MG63 (cell line): ENCODE data around the gene LRRC31. TPM values are rescaled to one million over a fixed set of nuclear protein-coding genes. Genes with fewer than 3 reads are reported as not detected.

Experiments
- DNase-seq: peaks from one replicate; pipeline ENCODE4 v3.0.0-alpha.2; 2020
- H3K27me3 ChIP-seq: fragments of 250-450 bp; sonication (Bioruptor Pico); 2 replicates; pipeline ENCODE4 v1.5.1; 2020; ENCODE audit warnings: mild to moderate bottlenecking, moderate library complexity
- H3K36me3 ChIP-seq: fragments of 250-450 bp; sonication (Bioruptor Pico); 2 replicates; pipeline ENCODE4 v1.5.1; 2020; ENCODE audit warnings: mild to moderate bottlenecking, moderate library complexity
- H3K4me3 ChIP-seq: fragments of 250-450 bp; sonication (Bioruptor Pico); 2 replicates; pipeline ENCODE4 v1.5.1; 2020; ENCODE audit warnings: mild to moderate bottlenecking, moderate library complexity
- H3K9me3 ChIP-seq: fragments of 250-450 bp; sonication (Bioruptor Pico); 2 replicates; pipeline ENCODE4 v1.5.1; 2020; ENCODE audit warnings: mild to moderate bottlenecking, moderate library complexity
- total RNA-seq: library from RNA; depleted of rRNA; stranded (reverse); fragments of >200 nt; shearing (Covaris generic); gene quantifications from 2 replicates; pipeline ENCODE4 v1.2.3, GENCODE V29; 2014; ENCODE audit warnings: low replicate concordance

The LRRC31 gene
- total RNA-seq, 1 experiment from 2014 or later: not detected

DNA sequence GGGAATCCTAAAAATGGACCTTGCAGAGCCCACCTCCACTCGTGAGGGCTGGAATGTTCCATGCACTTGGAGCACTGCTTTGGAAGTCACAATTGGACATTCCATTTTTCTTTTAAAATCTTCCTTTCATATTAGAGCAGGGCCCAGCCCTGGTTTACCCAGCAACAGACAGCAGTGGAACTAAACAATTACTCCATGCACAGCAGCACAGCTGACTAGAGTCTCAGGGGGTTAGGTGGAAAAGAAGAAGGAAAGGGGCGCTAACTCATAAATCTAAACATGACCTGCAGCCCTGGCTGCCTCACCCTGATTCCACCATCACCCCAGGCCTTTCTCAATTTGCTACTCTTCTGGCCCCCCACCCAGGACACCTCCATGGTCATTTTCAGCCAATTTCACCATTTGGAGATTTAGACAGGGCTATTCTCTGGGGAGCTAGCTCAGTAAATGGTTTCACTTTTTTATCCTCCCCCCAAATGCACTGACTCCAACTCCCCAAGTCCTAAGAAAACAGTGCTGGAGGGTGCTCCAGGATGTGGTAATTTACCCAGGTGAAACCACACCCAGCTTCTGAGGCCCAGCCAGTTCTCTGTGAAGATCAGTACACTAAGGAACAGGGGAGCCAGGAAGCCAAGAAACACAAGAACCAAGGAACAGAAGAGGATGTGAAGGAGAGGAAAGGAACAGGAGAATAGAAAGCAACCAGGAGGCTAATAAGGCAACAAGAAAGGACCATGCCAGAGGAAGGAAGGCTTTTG is 1.6 kb upstream of the LRRC31 start:
- H3K9me3 ChIP-seq: no peaks in the 10 kb centered on the region
- H3K4me3 ChIP-seq: no peak overlapping the region
- no peaks in the 10 kb centered on the region; the same call in 1 of the 2 replicates for H3K27me3 ChIP-seq
- H3K36me3 ChIP-seq: no peaks in the 10 kb centered on the region
- no peak for DNase-seq

DNA sequence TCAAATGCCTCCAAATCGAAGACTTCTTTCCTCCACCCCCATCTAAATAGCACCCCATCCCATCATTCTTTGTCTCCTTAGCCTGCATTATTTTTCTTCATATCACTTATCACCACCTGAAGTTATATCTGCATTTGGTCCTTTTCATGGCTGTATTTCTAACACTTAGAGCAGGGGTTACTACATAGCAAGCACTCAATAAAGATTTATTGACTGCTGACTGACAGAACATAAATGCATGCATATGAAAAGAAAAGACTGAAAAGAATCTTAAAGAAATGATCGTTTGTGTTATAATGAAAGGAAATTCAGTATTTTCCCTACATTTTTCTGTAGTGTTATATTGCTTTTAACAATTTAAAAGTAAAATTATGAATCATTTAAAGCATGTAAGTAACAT is 1.4 kb downstream of the LRRC31 start:
- no peaks in the 10 kb centered on the region; the same call in 1 of the 2 replicates for H3K27me3 ChIP-seq
- no peak for DNase-seq
- no peaks in the 10 kb centered on the region for H3K36me3 ChIP-seq
- H3K4me3 ChIP-seq: no peak overlapping the region
- no peaks in the 10 kb centered on the region for H3K9me3 ChIP-seq

DNA sequence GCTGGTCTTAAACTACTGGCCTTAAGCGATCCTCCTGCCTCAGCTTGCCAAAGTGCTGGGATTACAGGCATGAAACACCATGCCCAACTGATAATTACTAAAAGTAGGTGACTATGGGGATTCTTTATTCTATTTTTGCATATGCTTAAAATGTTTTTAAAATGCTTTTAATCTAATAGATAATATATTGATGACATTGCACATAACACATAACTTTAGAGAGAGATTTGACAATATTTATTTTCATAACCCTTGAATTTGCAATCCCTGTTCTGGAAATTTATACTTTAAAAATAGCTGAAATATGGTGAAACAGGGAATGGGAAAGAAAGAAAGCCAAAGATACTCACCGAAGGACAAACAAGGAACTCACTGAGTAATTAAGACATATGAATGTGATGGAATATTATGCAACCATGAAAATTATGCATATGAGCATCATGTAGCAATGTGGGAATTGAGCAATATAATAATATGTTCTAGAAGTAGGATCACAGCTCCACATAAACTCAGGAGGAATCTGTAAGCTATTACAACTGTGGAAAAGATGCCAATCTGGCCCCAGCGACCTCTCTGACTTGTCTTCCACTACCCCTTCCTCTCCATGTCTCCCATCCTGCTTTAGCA is 2.0 kb downstream of the LRRC31 start:
- no peaks in the 10 kb centered on the region; the same call in 1 of the 2 replicates for H3K27me3 ChIP-seq
- H3K9me3 ChIP-seq: no peaks in the 10 kb centered on the region
- H3K36me3 ChIP-seq: no peaks in the 10 kb centered on the region
- no peak for DNase-seq
- no peak overlapping the region for H3K4me3 ChIP-seq

DNA sequence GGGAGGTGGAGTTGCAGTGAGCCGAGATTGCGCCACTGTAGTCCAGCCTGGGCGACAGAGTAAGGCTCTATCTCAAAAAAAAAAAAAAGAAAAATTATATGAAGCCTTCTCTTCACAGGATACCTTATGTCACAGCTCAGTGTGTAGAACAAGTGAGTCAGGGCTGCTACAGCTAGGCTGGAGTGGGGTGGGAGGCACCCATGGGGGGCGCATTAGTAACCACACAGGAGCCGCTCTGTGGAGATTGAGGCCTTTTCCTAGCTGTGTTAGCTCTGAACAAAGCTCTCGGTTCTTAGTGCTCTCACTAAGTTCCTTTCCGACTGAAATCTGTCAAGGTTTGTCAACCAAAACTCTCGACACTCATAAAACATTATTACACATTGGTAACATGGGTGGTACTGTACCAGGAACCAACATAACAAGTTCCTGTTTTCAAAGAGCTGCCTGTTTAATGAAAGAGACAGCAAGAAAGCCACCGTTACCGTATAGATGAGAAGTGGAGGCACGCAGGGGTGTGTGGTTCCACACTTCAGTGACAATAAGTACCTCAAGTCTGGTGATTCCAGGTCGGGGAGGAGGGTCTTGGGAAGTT is 4.5 kb downstream of the LRRC31 start:
- no peaks in the 10 kb centered on the region for H3K9me3 ChIP-seq
- DNase-seq: no peak
- H3K27me3 ChIP-seq: no peaks in the 10 kb centered on the region; the same call in 1 of the 2 replicates
- H3K4me3 ChIP-seq: no peak overlapping the region
- no peaks in the 10 kb centered on the region for H3K36me3 ChIP-seq

DNA sequence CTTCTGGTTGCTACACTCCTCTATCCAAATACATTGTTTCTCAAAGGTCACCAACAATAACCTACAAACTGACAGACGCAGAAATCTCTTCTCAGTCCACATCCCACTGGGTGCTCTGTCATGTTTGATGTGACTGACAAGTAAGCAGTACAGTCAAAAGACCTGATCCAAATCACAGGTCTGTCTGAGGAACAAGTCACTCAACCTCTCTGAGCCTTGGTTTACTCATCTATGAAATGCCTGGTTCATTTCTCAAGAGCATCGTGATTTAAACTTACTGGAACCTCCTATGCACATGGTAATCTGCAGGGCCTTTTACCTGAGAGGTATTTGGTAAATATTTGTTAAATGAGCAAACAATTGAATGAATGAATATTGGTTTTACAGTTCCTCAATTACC is 5.5 kb downstream of the LRRC31 start:
- no peak for DNase-seq
- Histone ChIP-seq H3K9me3 (no peaks in the 10 kb centered on the region), H3K4me3 (no peak overlapping the region), H3K27me3 (no peaks in the 10 kb centered on the region; the same call in none of the 2 replicates), H3K36me3 (no peaks in the 10 kb centered on the region)

DNA sequence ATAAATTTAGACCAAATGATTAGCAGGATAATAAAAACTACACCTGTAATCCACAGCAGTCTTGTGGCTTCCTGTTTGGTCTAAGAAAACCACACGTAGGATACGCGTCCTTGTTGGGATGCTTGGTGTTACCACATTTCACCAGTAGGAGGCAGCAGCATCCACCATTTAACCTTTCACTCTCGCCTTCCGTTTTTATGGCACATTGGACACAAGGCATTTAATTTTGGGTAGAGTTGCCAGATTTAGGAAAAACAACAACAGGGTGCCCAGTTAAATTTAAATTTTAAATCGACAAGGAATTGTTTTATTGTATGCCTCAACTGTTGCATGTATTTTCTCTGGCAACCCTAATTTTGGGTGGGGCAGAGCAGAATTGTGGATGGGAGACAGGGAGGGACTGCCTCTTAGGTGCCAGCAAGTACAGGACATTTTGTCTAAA is 6.3 kb downstream of the LRRC31 start:
- H3K4me3 ChIP-seq: no peak overlapping the region
- DNase-seq: peak; percentile 38
- H3K27me3 ChIP-seq: no peaks in the 10 kb centered on the region; the same call in none of the 2 replicates
- no peaks in the 10 kb centered on the region for H3K9me3 ChIP-seq
- H3K36me3 ChIP-seq: no peaks in the 10 kb centered on the region

DNA sequence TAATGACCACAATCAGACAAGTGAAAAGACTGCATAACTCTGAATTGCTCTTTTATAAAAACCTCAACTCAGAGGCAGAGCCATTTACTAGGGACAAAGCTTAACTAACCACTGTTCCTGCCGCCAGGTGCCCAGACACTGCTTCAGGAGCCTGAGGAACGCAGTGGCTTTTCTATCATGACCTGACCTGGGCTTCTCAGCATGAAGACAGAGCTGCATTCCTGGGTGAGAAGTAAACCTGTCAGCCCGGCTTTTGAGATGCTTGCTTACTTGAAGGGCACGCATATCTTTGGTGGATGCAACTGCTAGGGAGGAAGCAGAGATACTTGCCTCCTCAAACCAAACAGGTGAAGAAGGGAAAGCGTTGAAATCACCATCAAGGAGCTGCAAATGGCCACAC is 7.9 kb downstream of the LRRC31 start:
- no peak for DNase-seq
- Histone ChIP-seq H3K27me3 (no peaks in the 10 kb centered on the region; the same call in 1 of the 2 replicates), H3K36me3 (no peaks in the 10 kb centered on the region), H3K4me3 (no peak overlapping the region), H3K9me3 (no peaks in the 10 kb centered on the region)

DNA sequence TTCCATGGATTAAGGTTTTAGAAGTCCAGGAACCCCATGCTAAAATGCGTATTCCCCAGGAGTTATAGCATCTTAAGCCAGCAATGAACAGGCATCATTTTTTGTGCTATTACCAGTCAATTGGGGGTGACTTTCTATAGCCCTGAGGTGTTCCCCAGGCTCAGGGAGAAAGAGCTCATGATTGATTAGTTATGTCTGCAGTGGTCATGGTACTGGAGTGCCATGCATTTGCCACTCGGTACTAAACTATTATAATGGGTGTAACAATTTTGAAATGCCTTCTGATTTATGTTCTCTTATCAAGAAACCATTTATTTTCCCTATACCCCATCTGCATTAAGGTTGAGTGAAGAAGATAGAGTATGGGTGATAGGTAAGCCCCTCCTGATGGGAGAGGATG is 11.9 kb downstream of the LRRC31 start:
- Histone ChIP-seq H3K9me3 (no peaks in the 10 kb centered on the region), H3K4me3 (no peak overlapping the region), H3K27me3 (peaks cover 2% of the 10 kb centered on the region; the same call in 1 of the 2 replicates), H3K36me3 (no peaks in the 10 kb centered on the region)
- DNase-seq: no peak

DNA sequence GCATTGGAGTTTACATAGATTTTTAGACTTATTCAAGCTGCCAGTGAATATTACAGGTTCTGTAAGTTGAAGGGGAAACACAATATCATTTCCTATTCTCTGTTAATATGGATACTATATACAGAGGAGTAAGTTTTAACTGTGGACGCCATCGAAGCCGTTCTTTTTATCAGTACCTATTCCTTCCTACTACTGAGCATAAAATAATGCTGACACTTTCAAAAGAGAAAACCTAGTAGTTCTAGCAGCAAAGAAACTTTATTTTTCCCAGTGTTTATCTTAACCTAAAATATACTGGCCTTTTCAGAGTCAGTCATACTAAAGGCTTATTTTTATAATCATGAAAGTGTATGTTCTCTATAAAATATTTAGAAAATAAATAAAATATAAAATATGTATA is 14.2 kb downstream of the LRRC31 start:
- H3K4me3 ChIP-seq: no peak overlapping the region
- H3K27me3 ChIP-seq: peaks cover 2% of the 10 kb centered on the region; the same call in 1 of the 2 replicates
- no peaks in the 10 kb centered on the region for H3K9me3 ChIP-seq
- no peak for DNase-seq
- no peaks in the 10 kb centered on the region for H3K36me3 ChIP-seq

DNA sequence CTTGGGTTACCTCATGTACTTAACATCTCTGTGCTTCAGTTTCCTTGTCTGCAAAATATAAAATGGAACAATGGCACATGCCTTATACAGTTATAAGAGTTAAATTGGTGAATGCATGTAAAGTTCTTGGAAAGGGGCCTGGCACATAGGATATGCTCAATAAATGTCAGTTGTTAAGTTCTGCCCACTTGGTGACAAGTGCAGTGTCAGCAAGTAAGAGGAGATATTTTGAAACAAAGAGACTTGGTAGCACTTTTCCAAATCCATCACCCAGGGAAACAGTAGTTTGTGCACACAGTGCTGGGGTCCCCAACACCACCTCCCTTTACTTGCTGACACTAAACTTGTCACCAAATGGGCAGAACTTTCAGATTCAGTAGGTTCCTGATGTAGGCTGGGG is 19.1 kb downstream of the LRRC31 start:
- no peaks in the 10 kb centered on the region for H3K9me3 ChIP-seq
- no peak overlapping the region for H3K4me3 ChIP-seq
- DNase-seq: no peak
- H3K27me3 ChIP-seq: peaks cover 2% of the 10 kb centered on the region; the same call in 1 of the 2 replicates
- no peaks in the 10 kb centered on the region for H3K36me3 ChIP-seq

DNA sequence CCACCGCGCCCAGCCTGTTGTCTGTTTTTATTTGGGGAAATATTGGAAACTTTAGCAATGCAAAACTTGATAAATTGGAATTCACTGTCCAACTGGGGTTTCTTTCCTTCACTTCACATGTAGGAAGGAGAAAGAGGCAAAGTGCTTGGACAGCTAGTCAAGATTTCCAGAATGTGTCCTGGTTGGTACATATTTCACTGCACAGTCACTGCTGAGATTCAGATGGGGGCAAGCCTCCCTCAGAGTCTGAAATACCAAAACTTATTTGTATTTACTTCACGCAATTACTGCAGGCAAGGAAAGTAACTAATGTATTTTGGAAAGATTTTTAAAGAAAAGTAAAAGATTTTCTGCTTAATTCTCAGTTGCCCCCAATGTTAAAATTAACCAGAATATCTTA is 21.0 kb downstream of the LRRC31 start:
- DNase-seq: no peak
- H3K36me3 ChIP-seq: no peaks in the 10 kb centered on the region
- H3K27me3 ChIP-seq: no peaks in the 10 kb centered on the region
- no peak overlapping the region for H3K4me3 ChIP-seq
- H3K9me3 ChIP-seq: no peaks in the 10 kb centered on the region

DNA sequence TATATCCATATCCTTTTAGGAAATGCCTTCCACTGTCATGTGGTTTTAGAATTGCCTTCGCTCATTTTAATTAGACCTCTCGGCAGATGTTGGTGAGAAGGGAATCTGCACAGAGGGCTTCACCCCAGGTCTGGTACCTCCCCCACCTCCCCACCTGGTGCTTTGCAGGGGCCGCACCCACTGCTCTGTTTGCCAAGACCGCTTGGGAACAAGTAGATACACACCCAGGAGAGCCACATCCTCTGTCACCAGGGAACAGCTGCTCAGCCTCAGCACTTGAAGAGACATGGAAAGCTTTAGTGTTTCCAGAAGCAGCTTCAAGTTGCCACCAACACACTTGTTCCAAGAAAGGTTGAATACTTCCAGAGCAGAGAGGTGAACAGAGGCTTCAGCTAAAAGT is 21.8 kb downstream of the LRRC31 start:
- H3K9me3 ChIP-seq: no peaks in the 10 kb centered on the region
- no peaks in the 10 kb centered on the region for H3K36me3 ChIP-seq
- no peaks in the 10 kb centered on the region for H3K27me3 ChIP-seq
- no peak overlapping the region for H3K4me3 ChIP-seq
- no peak for DNase-seq

DNA sequence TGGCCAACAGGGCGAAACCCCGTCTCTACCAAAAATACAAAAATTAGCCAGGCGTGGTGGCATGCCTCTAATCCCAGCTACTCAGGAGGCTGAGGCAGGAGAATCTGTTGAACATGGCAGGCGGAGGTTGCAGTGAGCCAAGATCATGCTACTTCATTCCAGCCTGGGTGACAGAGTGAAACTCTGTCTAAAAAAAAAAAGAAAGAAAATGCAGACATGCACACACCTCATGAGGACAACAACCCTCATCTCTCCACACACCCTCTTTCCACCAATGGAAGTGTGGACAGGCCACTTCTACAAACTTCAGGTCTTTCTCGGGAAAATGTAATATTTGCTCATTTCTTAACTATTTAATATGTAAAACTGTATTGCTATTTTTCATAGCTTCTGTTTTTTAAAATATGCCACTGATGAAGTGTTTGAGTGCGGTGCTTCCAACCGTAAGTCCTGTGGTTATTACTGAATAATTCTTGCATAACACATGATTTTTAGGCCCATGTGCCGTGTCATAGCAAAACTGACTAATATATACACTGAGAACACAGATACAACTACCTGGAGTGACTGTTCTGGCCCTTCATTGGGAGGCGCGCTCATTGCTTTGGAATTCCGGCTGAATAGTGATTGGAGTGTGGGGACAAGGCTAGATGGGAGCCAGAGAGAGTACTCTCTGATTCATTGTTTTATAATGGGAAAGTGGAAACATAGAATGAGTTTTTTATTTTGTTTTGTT is 23.1 kb downstream of the LRRC31 start:
- DNase-seq: peak; percentile 96
- no peaks in the 10 kb centered on the region for H3K27me3 ChIP-seq
- H3K4me3 ChIP-seq: no peak overlapping the region
- H3K9me3 ChIP-seq: no peaks in the 10 kb centered on the region
- no peaks in the 10 kb centered on the region for H3K36me3 ChIP-seq

DNA sequence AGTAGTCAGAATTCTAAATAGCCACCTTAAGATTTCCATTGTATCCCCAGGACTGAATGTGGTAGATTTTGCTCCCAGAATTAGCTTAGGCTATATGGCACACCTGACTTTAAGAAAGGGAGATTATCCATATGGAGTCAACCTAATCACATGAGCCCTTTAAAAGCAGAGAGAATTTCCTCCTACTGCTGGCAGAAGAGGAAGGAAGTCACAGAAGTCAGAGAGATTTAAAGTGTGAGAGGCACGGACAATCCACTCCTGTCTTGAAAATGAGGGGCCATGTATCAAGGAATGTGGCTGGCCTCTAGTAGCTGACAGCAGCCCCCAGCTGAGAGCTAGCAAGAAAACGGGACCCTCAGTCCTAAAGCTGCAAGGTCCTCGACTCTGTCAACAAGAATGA is 26.8 kb downstream of the LRRC31 start:
- DNase-seq: no peak

DNA sequence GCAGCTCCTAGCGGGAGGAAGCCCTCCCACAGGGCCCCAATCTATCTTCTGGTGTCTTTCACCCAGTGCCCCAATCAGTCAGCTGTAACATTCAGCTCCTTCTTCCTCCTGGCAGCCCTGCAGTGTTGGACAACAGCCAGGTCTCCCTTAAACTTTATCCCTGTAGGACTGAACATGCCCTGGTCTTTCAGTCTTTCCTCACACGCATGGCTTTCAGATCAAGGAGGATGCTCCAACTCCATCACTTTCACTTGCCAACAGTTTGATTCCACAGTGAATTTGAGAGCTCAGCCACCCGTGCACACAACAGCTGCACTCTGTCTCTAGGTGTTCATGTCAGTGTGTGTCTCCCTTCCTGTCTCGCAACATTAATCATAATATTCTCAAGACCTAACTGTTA is 28.6 kb downstream of the LRRC31 start:
- Histone ChIP-seq H3K9me3 (no peaks in the 10 kb centered on the region), H3K27me3 (no peaks in the 10 kb centered on the region), H3K4me3 (no peak overlapping the region), H3K36me3 (no peaks in the 10 kb centered on the region)
- DNase-seq: peak; percentile 10

More for the DNA sequence above, 26.8 kb downstream of the LRRC31 start:
- Histone ChIP-seq H3K9me3 (no peaks in the 10 kb centered on the region), H3K27me3 (no peaks in the 10 kb centered on the region), H3K36me3 (no peaks in the 10 kb centered on the region), H3K4me3 (no peak overlapping the region)

DNA sequence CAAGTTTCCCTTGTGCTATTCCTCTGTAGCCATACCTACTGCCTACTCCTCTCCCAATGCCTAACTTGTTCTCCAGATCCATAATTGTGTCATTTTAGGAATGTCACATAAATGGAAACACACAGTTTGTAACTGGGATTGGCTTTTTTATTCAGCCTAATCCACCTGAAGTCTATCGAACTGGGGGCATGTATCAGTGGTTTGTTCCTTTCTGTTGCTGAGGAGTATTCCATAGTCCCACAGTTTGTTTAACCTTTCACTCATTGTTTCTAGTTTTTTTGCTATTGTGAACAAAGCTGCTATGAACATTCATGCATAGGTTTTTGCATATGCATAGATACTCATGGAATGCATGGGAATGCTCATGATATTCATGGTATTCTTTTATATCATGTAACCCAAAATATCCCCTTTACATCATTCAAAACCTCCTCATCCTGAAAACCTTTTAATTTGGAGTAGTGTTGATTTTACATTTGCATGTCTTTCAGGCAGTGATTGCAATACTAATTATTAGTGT is 31.2 kb downstream of the LRRC31 start:
- Histone ChIP-seq H3K4me3 (no peak overlapping the region), H3K9me3 (no peaks in the 10 kb centered on the region), H3K27me3 (no peaks in the 10 kb centered on the region), H3K36me3 (no peaks in the 10 kb centered on the region)
- DNase-seq: no peak

DNA sequence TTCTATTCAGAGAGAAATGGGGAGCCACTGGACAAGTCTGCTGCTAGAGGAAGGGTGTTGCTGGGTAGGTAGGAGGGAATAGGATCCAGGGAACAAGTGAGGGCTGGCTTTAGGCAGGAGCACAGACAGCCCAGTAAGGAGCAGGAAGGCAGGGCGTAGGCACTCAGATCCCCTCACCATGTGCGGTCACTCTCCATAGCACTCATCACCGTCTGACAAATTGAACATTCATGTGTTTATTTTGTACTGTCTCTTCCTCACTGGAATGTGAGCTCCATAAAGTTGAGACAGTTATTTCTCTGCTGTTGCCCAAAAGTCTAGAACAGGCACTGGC is 32.8 kb downstream of the LRRC31 start:
- Histone ChIP-seq H3K4me3 (no peak overlapping the region), H3K36me3 (no peaks in the 10 kb centered on the region), H3K27me3 (no peaks in the 10 kb centered on the region), H3K9me3 (no peaks in the 10 kb centered on the region)
- DNase-seq: no peak
